Keratinocyte (primary cell): ENCODE measurements around the gene PARPBP. TPM values are rescaled to one million over a fixed set of nuclear protein-coding genes. Genes with fewer than 3 reads are reported as not detected.
"Not testable (repeated sequence)": the region's sequence is repeated elsewhere in the genome, so short reads cannot be mapped to it uniquely, and the experiment has no call there.

Source experiments
- DNase-seq: peaks from one replicate; pipeline ENCODE4 v3.0.0-alpha.2; 2011; ENCODE audit warnings: low read depth, missing footprints, low spot score
- FAIRE-seq: peaks from 2 replicates; lab custom pipeline; 2011; peaks lifted over from hg19 to GRCh38; lab: Jason Lieb, UNC
- H2AFZ ChIP-seq: 2 replicates; pipeline ENCODE4 v1.6.0; 2012; ENCODE audit warnings: low read length, control low read depth, inconsistent platforms; ENCODE audit not compliant: control insufficient read depth
- H3K27ac ChIP-seq: 2 replicates; pipeline ENCODE4 v1.5.1; 2011; ENCODE audit warnings: low read length; ENCODE audit not compliant: control insufficient read depth, insufficient read depth
- H3K27me3 ChIP-seq: 3 replicates; pipeline ENCODE4 v1.6.0; 2011; ENCODE audit warnings: low read length; ENCODE audit not compliant: control insufficient read depth, insufficient read depth; ENCODE audit errors: extremely low read depth
- H3K36me3 ChIP-seq, 2 experiments: 2 replicates in 1 of 2; 3 replicates in 1 of 2; pipeline ENCODE4 v1.5.1; 2011; ENCODE audit warnings: low read length in 2 of 2, mild to moderate bottlenecking in 1 of 2; ENCODE audit not compliant: control insufficient read depth in 2 of 2, insufficient read depth in 2 of 2; ENCODE audit errors: extremely low read depth in 1 of 2
- H3K4me1 ChIP-seq: 3 replicates; pipeline ENCODE4 v1.5.1; 2011; ENCODE audit warnings: low read length; ENCODE audit not compliant: control insufficient read depth, insufficient read depth; ENCODE audit errors: extremely low read depth
- H3K4me2 ChIP-seq: 3 replicates; pipeline ENCODE4 v1.6.0; 2011; ENCODE audit warnings: low read depth, low read length; ENCODE audit not compliant: control insufficient read depth, insufficient read depth; ENCODE audit errors: extremely low read depth
- H3K4me3 ChIP-seq, 3 experiments: fragments of 200-600 bp in 1 of 3; sonication (generic) in 1 of 3; 2 replicates in 2 of 3; 3 replicates in 1 of 3; pipeline ENCODE4 v1.5.1; 2011 to 2016; ENCODE audit warnings: low read length in 3 of 3, mild to moderate bottlenecking in 3 of 3, control low read depth in 2 of 3, inconsistent platforms in 1 of 3, low read depth in 1 of 3, mixed read lengths in 1 of 3, mixed run types in 1 of 3, moderate library complexity in 1 of 3; ENCODE audit not compliant: control insufficient read depth in 2 of 3, insufficient read depth in 2 of 3; ENCODE audit errors: extremely low read depth in 1 of 3
- H3K79me2 ChIP-seq: 2 replicates; pipeline ENCODE4 v1.6.0; 2012; ENCODE audit warnings: low read length; ENCODE audit not compliant: control insufficient read depth, insufficient read depth
- H3K9ac ChIP-seq: 3 replicates; pipeline ENCODE4 v1.6.0; 2011; ENCODE audit warnings: low read length; ENCODE audit not compliant: control insufficient read depth, insufficient read depth; ENCODE audit errors: extremely low read depth
- H3K9me1 ChIP-seq: 3 replicates; pipeline ENCODE4 v1.6.0; 2011; ENCODE audit warnings: low read length; ENCODE audit not compliant: control insufficient read depth, insufficient read depth; ENCODE audit errors: extremely low read depth
- H3K9me3 ChIP-seq: 2 replicates; pipeline ENCODE4 v1.5.1; 2012; ENCODE audit warnings: low read depth, low read length; ENCODE audit not compliant: control insufficient read depth
- H4K20me1 ChIP-seq: 3 replicates; pipeline ENCODE4 v1.6.0; 2011; ENCODE audit warnings: low read length; ENCODE audit not compliant: control insufficient read depth, insufficient read depth; ENCODE audit errors: extremely low read depth
- CTCF ChIP-seq, 3 experiments: IDR thresholded peaks in 1 of 3; conservative IDR thresholded peaks in 1 of 3; optimal IDR thresholded peaks in 1 of 3; 2 replicates in 2 of 3; 3 replicates in 1 of 3; pipeline versions ENCODE3 to v1.5.1; 2011; ENCODE audit warnings: low read length in 3 of 3, mild to moderate bottlenecking in 3 of 3, moderate library complexity in 2 of 3, control low read depth in 1 of 3, inconsistent platforms in 1 of 3; ENCODE audit not compliant: insufficient read depth in 2 of 3; ENCODE audit errors: extremely low read depth in 1 of 3
- EZH2 ChIP-seq: IDR thresholded peaks from one replicate; pipeline ENCODE4 v1.6.1; 2012; ENCODE audit warnings: inconsistent platforms, mild to moderate bottlenecking, low read length, moderate library complexity
- dilution Hi-C: fragments of 300-500 bp; cut with MboI; formaldehyde crosslinking; loops from one replicate; pipeline ENCODE4 v1.7.0; 2020; ENCODE audit warnings: low sequenced_read_pairs; ENCODE audit not compliant: extremely low pct_ligation_motif_present
- polyA plus RNA-seq, 5 experiments: library from polyadenylated mRNA; depleted of rRNA in 3 of 5; stranded (reverse) in 3 of 5; stranded (forward) in 1 of 5; unstranded in 1 of 5; fragments of >200 nt; gene quantifications; 1 replicate in 1 of 5; 2 replicates in 3 of 5; 3 replicates in 1 of 5; pipeline versions ENCODE4 v1.2.1 to v1.2.3, GENCODE V29; 2011 to 2012; ENCODE audit warnings: missing spikeins in 2 of 5, low read depth in 1 of 5, low replicate concordance in 1 of 5

PARPBP gene
- polyA plus RNA-seq, 1 donor (not counting 4 experiments of a cell fraction or from before 2014, with no cell fraction given) = 9.1 TPM

GRCh38 chr12:102120564-102120873, 536 bp downstream of the PARPBP start:
- peak overlapping the region; percentile 83 for H3K27ac ChIP-seq
- peak; percentile 51 for FAIRE-seq
- H3K9me1 ChIP-seq = no peaks in the 10 kb centered on the region
- TF ChIP-seq CTCF (optimal IDR thresholded peaks at IDR 0.05 in 1 of 3, IDR thresholded peaks at IDR 0.05 in 1 of 3, conservative IDR thresholded peaks at IDR 0.05 in 1 of 3; ENCODE audit: extremely low read depth in 1 of 3, insufficient read depth in 2 of 3, low read length in 3 of 3) (no peak), EZH2 (no peak)
- peak overlapping the region; percentile 98 for H2AFZ ChIP-seq
- peaks cover 30% of the 10 kb centered on the region for H3K79me2 ChIP-seq
- peak overlapping the region; percentile 92 to 99 (median 94) for H3K4me3 ChIP-seq
- peaks cover 18% of the 10 kb centered on the region for H3K4me1 ChIP-seq
- H3K9me3 ChIP-seq = no peaks in the 10 kb centered on the region
- dilution Hi-C loops = no loop called here
- H3K36me3 ChIP-seq = peaks cover 0 to 4% of the 10 kb centered on the region in 2 experiments
- H3K4me2 ChIP-seq = peak overlapping the region; percentile 92
- peak overlapping the region; percentile 98 for H3K9ac ChIP-seq
- H4K20me1 ChIP-seq = no peaks in the 10 kb centered on the region
- H3K27me3 ChIP-seq = no peaks in the 10 kb centered on the region
- no peak for DNase-seq

GRCh38 chr12:102120886-102121285, 903 bp downstream of the PARPBP start:
- dilution Hi-C loops = no loop called here
- Histone ChIP-seq H3K79me2 (peaks cover 30% of the 10 kb centered on the region), H3K4me2 (peak overlapping the region; percentile 92), H3K36me3 (peaks cover 0 to 4% of the 10 kb centered on the region in 2 experiments), H3K4me1 (peaks cover 18% of the 10 kb centered on the region), H3K9me3 (no peaks in the 10 kb centered on the region), H3K27ac (peak overlapping the region; percentile 83), H3K9ac (peak overlapping the region; percentile 98), H3K9me1 (no peaks in the 10 kb centered on the region), H2AFZ (peak overlapping the region; percentile 98), H4K20me1 (no peaks in the 10 kb centered on the region), H3K27me3 (no peaks in the 10 kb centered on the region), H3K4me3 (peak overlapping the region; percentile 92 to 99 (median 94))
- no peak for DNase-seq
- peak; percentile 51 for FAIRE-seq
- no peak for TF ChIP-seq CTCF (optimal IDR thresholded peaks at IDR 0.05 in 1 of 3, IDR thresholded peaks at IDR 0.05 in 1 of 3, conservative IDR thresholded peaks at IDR 0.05 in 1 of 3; ENCODE audit: extremely low read depth in 1 of 3, insufficient read depth in 2 of 3, low read length in 3 of 3)
- TF ChIP-seq EZH2 = no peak

- peak overlapping the region; percentile 98 for H2AFZ ChIP-seq
- H3K36me3 ChIP-seq, H3K9me1 ChIP-seq, H3K27me3 ChIP-seq, FAIRE-seq, DNase-seq, dilution Hi-C loops, H3K9me3 ChIP-seq, H4K20me1 ChIP-seq: not testable (repeated sequence)
- H3K9ac ChIP-seq = peak overlapping the region; percentile 98
- peak overlapping the region; percentile 92 for H3K4me2 ChIP-seq
- peak overlapping the region; percentile 83 for H3K27ac ChIP-seq
- peaks cover 18% of the 10 kb centered on the region for H3K4me1 ChIP-seq
- peak overlapping the region; percentile 92 to 99 (median 94) for H3K4me3 ChIP-seq
- H3K79me2 ChIP-seq = peaks cover 30% of the 10 kb centered on the region
Observed at GRCh38 chr12:102121328-102121727, 1.3 kb downstream of the PARPBP start.

GRCh38 chr12:102130720-102131119, 10.7 kb downstream of the PARPBP start:
- H3K9me1 ChIP-seq, H3K4me3 ChIP-seq, H3K79me2 ChIP-seq, FAIRE-seq, H3K4me1 ChIP-seq, H3K9me3 ChIP-seq, H3K27ac ChIP-seq, H3K27me3 ChIP-seq, H2AFZ ChIP-seq, H3K9ac ChIP-seq, H3K4me2 ChIP-seq, DNase-seq, H4K20me1 ChIP-seq, dilution Hi-C loops, H3K36me3 ChIP-seq: not testable (repeated sequence)
